K562 (cell line): Measurements from ENCODE around the gene KBTBD6. TPM values are rescaled to one million over a fixed set of nuclear protein-coding genes. Genes with fewer than 3 reads are reported as not detected.

ENCODE experiments used
- ATAC-seq: fragments of 200-7000 bp; cut with Tn5 transposase; 3 replicates; pipeline ENCODE4 v1.9.1; 2020; ENCODE audit warnings: moderate library complexity
- BruUV-seq: library from RNA; stranded (reverse); fragments of 400-500 nt; replicated peaks from 2 replicates; lab custom pipeline; 2021; lab: Mats Ljungman, UMichigan
- CTCF ChIA-PET: fragments of 300-600 bp; formaldehyde crosslinking; extraction: SDS; loops from one replicate; lab custom pipeline; 2021; ENCODE audit warnings: low intra/inter-chr PET ratio; lab: Yijun Ruan, JAX
- POLR2A ChIA-PET: fragments of 300-600, 350-650 bp; sonication (Branson Sonifier 250); formaldehyde crosslinking; extraction: SDS; loops from one replicate; lab custom pipeline; 2021; ENCODE audit warnings: antibody characterized with exemption, inconsistent platforms; lab: Yijun Ruan, JAX
- DNase-seq, 4 experiments: peaks; one replicate each; pipeline versions ENCODE4 v3.0.0 to v3.0.0-alpha.2; 2011 to 2018; ENCODE audit warnings: low spot score in 3 of 4, mixed read lengths in 3 of 4; ENCODE audit errors: extremely low read depth in 1 of 4
- FAIRE-seq: peaks from 2 replicates; lab custom pipeline; 2011; peaks lifted over from hg19 to GRCh38; lab: Jason Lieb, UNC
- H2AFZ ChIP-seq: 2 replicates; pipeline ENCODE4 v1.6.0; 2011; ENCODE audit warnings: low read depth, low read length, control low read depth, inconsistent platforms
- H3K27ac ChIP-seq: fragments of 200-600 bp; 3 replicates; pipeline ENCODE4 v1.8.0; 2011; ENCODE audit warnings: low read depth, mild to moderate bottlenecking, control low read depth, inconsistent platforms, low read length, moderate library complexity, mixed read lengths; ENCODE audit errors: extremely low read depth
- H3K27me3 ChIP-seq, 2 experiments: fragments of 300-600 bp in 1 of 2; 2 replicates in 1 of 2; 3 replicates in 1 of 2; pipeline versions ENCODE4 v1.6.0 to v1.8.0; 2011; ENCODE audit warnings: inconsistent platforms in 2 of 2, low read length in 2 of 2, mild to moderate bottlenecking in 1 of 2, mixed read lengths in 1 of 2, moderate library complexity in 1 of 2; ENCODE audit not compliant: control insufficient read depth in 2 of 2, insufficient read depth in 2 of 2
- H3K36me3 ChIP-seq: fragments of 300-600 bp; 3 replicates; pipeline ENCODE4 v1.8.0; 2011; ENCODE audit warnings: mild to moderate bottlenecking, low read length, inconsistent platforms; ENCODE audit not compliant: control insufficient read depth, insufficient read depth
- H3K4me1 ChIP-seq, 2 experiments: fragments of 200-600 bp in 1 of 2; replicated peaks in 1 of 2; 2 replicates in 1 of 2; 3 replicates in 1 of 2; pipeline versions ENCODE4 v1.5.1 to v1.8.0; 2011; ENCODE audit warnings: inconsistent platforms in 2 of 2, low read length in 2 of 2, mild to moderate bottlenecking in 1 of 2, mixed read lengths in 1 of 2, moderate library complexity in 1 of 2; ENCODE audit not compliant: control insufficient read depth in 2 of 2, insufficient read depth in 2 of 2
- H3K4me2 ChIP-seq: 2 replicates; pipeline ENCODE4 v1.6.1; 2011; ENCODE audit warnings: low read length, control low read depth, inconsistent platforms, mixed read lengths; ENCODE audit not compliant: insufficient read depth
- H3K4me3 ChIP-seq: fragments of 200-600 bp; sonication (generic), shearing (Covaris generic); 2 replicates; pipeline ENCODE4 v1.5.1; 2016; ENCODE audit warnings: control low read depth, inconsistent platforms
- H3K79me2 ChIP-seq: fragments of 200-600 bp; 3 replicates; pipeline ENCODE4 v1.8.0; 2011; ENCODE audit warnings: low read length, inconsistent platforms; ENCODE audit not compliant: control insufficient read depth, insufficient read depth
- H3K9ac ChIP-seq, 2 experiments: 2 replicates each; pipeline versions ENCODE4 v1.6.0 to v1.6.1; 2011; ENCODE audit warnings: low read depth in 2 of 2, low read length in 2 of 2, control low read depth in 1 of 2, inconsistent platforms in 1 of 2, mild to moderate bottlenecking in 1 of 2, mixed read lengths in 1 of 2; ENCODE audit not compliant: insufficient read depth in 1 of 2
- H3K9me1 ChIP-seq: one replicate; pipeline ENCODE4 v1.6.0; 2011; ENCODE audit warnings: inconsistent platforms, mild to moderate bottlenecking, low read length, moderate library complexity; ENCODE audit not compliant: control insufficient read depth, insufficient read depth
- H3K9me3 ChIP-seq: replicated peaks from 2 replicates; pipeline ENCODE4 v1.5.1; 2011; ENCODE audit warnings: low read depth, low read length, inconsistent platforms; ENCODE audit not compliant: control insufficient read depth, insufficient read depth
- H4K20me1 ChIP-seq: replicated peaks from 2 replicates; pipeline ENCODE4 v1.6.1; 2011; ENCODE audit warnings: low read length, inconsistent platforms, mixed read lengths; ENCODE audit not compliant: control insufficient read depth, insufficient read depth
- BMI1 ChIP-seq: fragments of 150-350 bp; IDR thresholded peaks from 2 replicates; pipeline ENCODE4 v1.6.1; 2014; ENCODE audit warnings: low read length
- EGR1 ChIP-seq: fragments of 450-650 bp; conservative IDR thresholded peaks from 2 replicates; pipeline ENCODE4 v1.6.1; 2017; ENCODE audit warnings: mild to moderate bottlenecking
- FIP1L1 ChIP-seq: fragments of 200-400 bp; formaldehyde crosslinking; IDR thresholded peaks from 2 replicates; pipeline ENCODE4 v1.6.1; 2018; ENCODE audit warnings: mild to moderate bottlenecking, low read depth, low read length; ENCODE audit not compliant: poor library complexity, severe bottlenecking
- GATAD2A ChIP-seq: fragments of 450-650 bp; IDR thresholded peaks from 2 replicates; pipeline ENCODE4 v1.6.1; 2017
- HIVEP1 ChIP-seq: fragments of 250-450 bp; sonication (Bioruptor Pico); IDR thresholded peaks from 2 replicates; pipeline ENCODE4 v1.4.0; 2020; ENCODE audit warnings: mild to moderate bottlenecking
- LARP7 ChIP-seq: fragments of 450-650 bp; IDR thresholded peaks from 2 replicates; pipeline ENCODE4 v1.6.1; 2016
- NCOA6 ChIP-seq: fragments of 450-650 bp; IDR thresholded peaks from 2 replicates; pipeline ENCODE4 v1.6.1; 2017; ENCODE audit warnings: mild to moderate bottlenecking
- RBM22 ChIP-seq: fragments of 200-400 bp; formaldehyde crosslinking; IDR thresholded peaks from 2 replicates; pipeline ENCODE4 v1.6.1; 2018; ENCODE audit warnings: low read length, low read depth; ENCODE audit not compliant: poor library complexity, severe bottlenecking
- SMARCE1 ChIP-seq: fragments of 450-650 bp; IDR thresholded peaks from 2 replicates; pipeline ENCODE4 v1.7.1; 2016; ENCODE audit warnings: mild to moderate bottlenecking
- SREBF2 ChIP-seq: sonication (generic); formaldehyde crosslinking; IDR thresholded peaks from 2 replicates; pipeline ENCODE4 v1.4.0; 2020; ENCODE audit warnings: mild to moderate bottlenecking, missing genetic modification reagents
- SRSF7 ChIP-seq: fragments of 200-400 bp; formaldehyde crosslinking; optimal IDR thresholded peaks from 2 replicates; pipeline ENCODE3; 2017; ENCODE audit warnings: mild to moderate bottlenecking, low read depth, low read length
- TBL1XR1 ChIP-seq, 2 experiments: IDR thresholded peaks; 2 replicates each; pipeline ENCODE4 v1.6.1; 2012; ENCODE audit warnings: improper control_type of control experiment in 2 of 2, low read length in 2 of 2, mild to moderate bottlenecking in 1 of 2
- TBP ChIP-seq: optimal IDR thresholded peaks from 2 replicates; pipeline ENCODE3; 2011; ENCODE audit warnings: low read depth, low read length, improper control_type of control experiment
- THAP7 ChIP-seq: fragments of 250-450 bp; sonication (Bioruptor Pico); IDR thresholded peaks from 2 replicates; pipeline ENCODE4 v1.5.0; 2021
- TRIM24 ChIP-seq, 2 experiments: fragments of 450-650 bp; IDR thresholded peaks; 2 replicates each; pipeline ENCODE4 v1.6.1; 2016
- ZNF586 ChIP-seq: fragments of 450-650 bp; formaldehyde crosslinking; conservative IDR thresholded peaks from 2 replicates; pipeline ENCODE4 v1.4.0; 2020; ENCODE audit warnings: mild to moderate bottlenecking, moderate library complexity
- ZNF778 ChIP-seq: fragments of 450-650 bp; formaldehyde crosslinking; IDR thresholded peaks from 2 replicates; pipeline ENCODE4 v1.4.0; 2020; ENCODE audit warnings: mild to moderate bottlenecking, moderate library complexity
- WGBS: fragments of 100-300 bp; shearing (Covaris generic); methylation state at CpG from one replicate; pipeline ENCODE4 v1.1.6; 2016; ENCODE audit warnings: low coverage, mixed read lengths; ENCODE audit not compliant: insufficient coverage; ENCODE audit errors: missing lambda C conversion rate; 5-methylcytosine and 5-hydroxymethylcytosine counted together
- in situ Hi-C: fragments of 300-500 bp; cut with MboI; formaldehyde crosslinking; loops from 4 replicates; pipeline ENCODE4 v1.15.0; 2018; ENCODE audit warnings: inconsistent platforms, mixed read lengths
- intact Hi-C: fragments of 100-400 bp; cut with micrococcal nuclease; formaldehyde crosslinking; loops from 2 replicates; pipeline ENCODE4 v1.14.2; 2022
- polyA plus RNA-seq, 8 experiments: library from polyadenylated mRNA; depleted of rRNA in 4 of 8; stranded (reverse) in 5 of 8; unstranded in 3 of 8; fragments of >200 nt; fragmentation: Nextera tagmentation in 2 of 8; fragmentation: Illumina TruSeq in 1 of 8; extraction: Ambion mirVana in 2 of 8; extraction: Trizol in 1 of 8; gene quantifications; 2 replicates each; pipeline versions ENCODE4 v1.2.1 to v1.2.3, GENCODE V29; 2011 to 2014; ENCODE audit warnings: inconsistent platforms in 1 of 8, missing spikeins in 1 of 8
- total RNA-seq, 7 experiments: library from RNA; depleted of rRNA in 6 of 7; stranded (reverse); fragments of >200 nt in 6 of 7; fragmentation: Illumina TruSeq in 2 of 7; extraction: Trizol in 2 of 7; gene quantifications; 2 replicates each; pipeline versions ENCODE4 v1.2.1 to v1.2.3, GENCODE V29; 2011 to 2021; ENCODE audit warnings: low replicate concordance in 1 of 7

Gene KBTBD6
- total and polyA plus RNA-seq, 9 of the 15 experiments (the other 6 are each of a cell fraction or from before 2014, with no cell fraction given), result 1.9 to 4.9 (median 3.2) TPM

GRCh38 chr13:41157048-41157717 is 24.6 kb upstream of the KBTBD6 start:
- TF ChIP-seq HIVEP1 (CRISPR knock-in tag), result no peak
- TF ChIP-seq TRIM24 (IDR thresholded peaks at IDR 0.05), result no peak
- no peak for TF ChIP-seq THAP7 (CRISPR knock-in tag)
- no peak for TF ChIP-seq SMARCE1
- TF ChIP-seq GATAD2A, result no peak
- TF ChIP-seq SREBF2 (CRISPR knock-in tag), result no peak
- no peak for TF ChIP-seq TBP
- no peak for TF ChIP-seq BMI1
- no peak for TF ChIP-seq RBM22
- TF ChIP-seq LARP7, result no peak
- TF ChIP-seq SRSF7, result no peak
- TF ChIP-seq FIP1L1, result no peak
- no peak for TF ChIP-seq TBL1XR1 (IDR thresholded peaks at IDR 0.05; ENCODE audit: low read length in 2 of 2)
- no peak for TF ChIP-seq ZNF586
- TF ChIP-seq EGR1, result no peak
- no peak for TF ChIP-seq ZNF778
- TF ChIP-seq NCOA6, result no peak
- TF ChIP-seq, all 486 proteins: peak for 0
- BruUV-seq, result no TSS peak
- no peak overlapping the region for H3K9ac ChIP-seq
- CTCF ChIA-PET, result no interaction called here
- no peak overlapping the region for H3K4me2 ChIP-seq
- no peaks in the 10 kb centered on the region for H3K9me1 ChIP-seq
- ATAC-seq (no peak), DNase-seq (no peak), FAIRE-seq (no peak)
- H3K9me3 ChIP-seq, result no peaks in the 10 kb centered on the region
- intact Hi-C loops, result no loop called here
- WGBS, result 70% methylated on average over 4 of the region's 4 CpGs
- H3K4me3 ChIP-seq, result no peak overlapping the region
- no peak overlapping the region for H2AFZ ChIP-seq
- POLR2A ChIA-PET, result no interaction called here
- H4K20me1 ChIP-seq, result no peaks in the 10 kb centered on the region
- H3K4me1 ChIP-seq, result 0 out of 5 replicates have a peak, but pooled peaks cover 0 to under 1% of the 10 kb centered on the region in 2 experiments
- H3K27me3 ChIP-seq, result no peaks in the 10 kb centered on the region
- no peaks in the 10 kb centered on the region for H3K79me2 ChIP-seq
- in situ Hi-C loops, result no loop called here
- H3K27ac ChIP-seq, result no peak overlapping the region
- no peaks in the 10 kb centered on the region for H3K36me3 ChIP-seq
